Endothelial cell of umbilical vein (primary cell): ENCODE results near the gene PRR36. TPM values are rescaled to one million over a fixed set of nuclear protein-coding genes. Genes with fewer than 3 reads are reported as not detected.

ENCODE experiments used
- BruUV-seq: library from RNA; stranded (reverse); fragments of 400-500 nt; replicated peaks from 2 replicates; lab custom pipeline; 2021; lab: Mats Ljungman, UMichigan
- CTCF ChIA-PET: fragments of 300-600, 350-600 bp; sonication (Branson Sonifier 250); formaldehyde crosslinking; loops from one replicate; lab custom pipeline; 2021; ENCODE audit warnings: antibody characterized with exemption, inconsistent platforms; lab: Charles Lee
- POLR2A ChIA-PET: fragments of 300-600, 350-600 bp; sonication (Branson Sonifier 250); formaldehyde crosslinking; loops from one replicate; lab custom pipeline; 2021; ENCODE audit warnings: antibody characterized with exemption, inconsistent platforms; lab: Charles Lee
- DNase-seq: peaks from one replicate; pipeline ENCODE4 v3.0.0-alpha.2; 2011; ENCODE audit warnings: low read depth, low spot score
- FAIRE-seq: peaks from 2 replicates; lab custom pipeline; 2011; peaks lifted over from hg19 to GRCh38; lab: Jason Lieb, UNC
- H2AFZ ChIP-seq: 2 replicates; pipeline ENCODE4 v1.6.0; 2012; ENCODE audit warnings: low read depth, low read length, control low read depth, inconsistent platforms
- H3K27ac ChIP-seq: 2 replicates; pipeline ENCODE4 v1.5.1; 2011; ENCODE audit warnings: low read depth, mild to moderate bottlenecking, control low read depth, low read length, moderate library complexity; ENCODE audit not compliant: insufficient read depth
- H3K27me3 ChIP-seq, 2 experiments: 2 replicates each; pipeline versions ENCODE4 v1.6.0 to v1.6.1; 2011; ENCODE audit warnings: low read length in 2 of 2, mixed read lengths in 1 of 2; ENCODE audit not compliant: control insufficient read depth in 2 of 2, insufficient read depth in 2 of 2
- H3K36me3 ChIP-seq, 2 experiments: 2 replicates in 1 of 2; 3 replicates in 1 of 2; pipeline ENCODE4 v1.5.1; 2011; ENCODE audit warnings: low read length in 2 of 2, mild to moderate bottlenecking in 1 of 2, moderate library complexity in 1 of 2; ENCODE audit not compliant: control insufficient read depth in 2 of 2, insufficient read depth in 2 of 2; ENCODE audit errors: extremely low read depth in 1 of 2
- H3K4me1 ChIP-seq: 3 replicates; pipeline ENCODE4 v1.5.1; 2011; ENCODE audit warnings: mild to moderate bottlenecking, low read length; ENCODE audit not compliant: control insufficient read depth, insufficient read depth; ENCODE audit errors: extremely low read depth
- H3K4me2 ChIP-seq: 2 replicates; pipeline ENCODE4 v1.6.1; 2011; ENCODE audit warnings: low read length, control low read depth, mixed read lengths; ENCODE audit not compliant: insufficient read depth
- H3K4me3 ChIP-seq, 3 experiments: fragments of 200-600 bp in 1 of 3; sonication (generic), shearing (Covaris generic) in 1 of 3; replicated peaks in 1 of 3; 2 replicates each; pipeline ENCODE4 v1.5.1; 2011 to 2016; ENCODE audit warnings: control low read depth in 3 of 3, low read length in 3 of 3, mild to moderate bottlenecking in 2 of 3, inconsistent platforms in 1 of 3, low read depth in 1 of 3, moderate library complexity in 1 of 3; ENCODE audit not compliant: insufficient read depth in 1 of 3
- H3K79me2 ChIP-seq: 2 replicates; pipeline ENCODE4 v1.6.0; 2012; ENCODE audit warnings: low read length, inconsistent platforms; ENCODE audit not compliant: control insufficient read depth, insufficient read depth
- H3K9ac ChIP-seq: replicated peaks from 2 replicates; pipeline ENCODE3; 2011; ENCODE audit warnings: low read length, control low read depth; ENCODE audit not compliant: insufficient read depth; ENCODE audit errors: extremely low read depth
- H3K9me1 ChIP-seq: replicated peaks from 3 replicates; pipeline ENCODE4 v1.6.0; 2011; ENCODE audit warnings: mild to moderate bottlenecking, low read length; ENCODE audit not compliant: control insufficient read depth, insufficient read depth; ENCODE audit errors: extremely low read depth
- H3K9me3 ChIP-seq: replicated peaks from 2 replicates; pipeline ENCODE4 v1.5.1; 2012; ENCODE audit warnings: low read length, inconsistent platforms; ENCODE audit not compliant: control insufficient read depth, insufficient read depth
- H4K20me1 ChIP-seq: replicated peaks from 2 replicates; pipeline ENCODE3; 2011; ENCODE audit warnings: mild to moderate bottlenecking, low read length; ENCODE audit not compliant: control insufficient read depth, insufficient read depth; ENCODE audit errors: extremely low read depth
- EZH2 ChIP-seq: IDR thresholded peaks from 2 replicates; pipeline ENCODE4 v1.6.1; 2012; ENCODE audit warnings: borderline replicate concordance, low read depth, mild to moderate bottlenecking, moderate library complexity, low read length, inconsistent platforms; ENCODE audit not compliant: severe bottlenecking
- FOS ChIP-seq: IDR thresholded peaks from 2 replicates; pipeline ENCODE4 v1.6.1; 2011; ENCODE audit warnings: mild to moderate bottlenecking, low read length, moderate library complexity, borderline replicate concordance; ENCODE audit not compliant: insufficient read depth
- GATA2 ChIP-seq: IDR thresholded peaks from 2 replicates; pipeline ENCODE4 v1.7.0; 2011; ENCODE audit warnings: low read depth, mild to moderate bottlenecking, moderate library complexity, mixed read lengths, low read length; ENCODE audit not compliant: insufficient read length, insufficient read depth
- JUN ChIP-seq: IDR thresholded peaks from 2 replicates; pipeline ENCODE4 v1.6.1; 2011; ENCODE audit warnings: borderline replicate concordance, low read depth; ENCODE audit not compliant: insufficient read length, insufficient read depth
- MYC ChIP-seq: IDR thresholded peaks from one replicate; pipeline ENCODE4 v1.6.1; 2011; ENCODE audit warnings: mild to moderate bottlenecking, low read depth, low read length
- POLR2A ChIP-seq: IDR thresholded peaks from 2 replicates; pipeline ENCODE4 v1.6.1; 2012; ENCODE audit warnings: low read depth, mild to moderate bottlenecking, control low read depth, low read length
- POLR2AphosphoS5 ChIP-seq: IDR thresholded peaks from 2 replicates; pipeline ENCODE4 v1.6.1; 2012; ENCODE audit warnings: low read depth, mild to moderate bottlenecking, control low read depth, low read length, moderate library complexity; ENCODE audit not compliant: insufficient read depth
- dilution Hi-C: fragments of 300-500 bp; cut with MboI; formaldehyde crosslinking; loops from one replicate; pipeline ENCODE4 v1.15.0; 2019; ENCODE audit warnings: low sequenced_read_pairs; ENCODE audit not compliant: extremely low pct_ligation_motif_present
- intact Hi-C: fragments of 100-400 bp; cut with micrococcal nuclease; formaldehyde crosslinking; loops from one replicate; pipeline ENCODE4 v1.10.0; 2022
- polyA plus RNA-seq, 4 experiments: library from polyadenylated mRNA; depleted of rRNA in 3 of 4; stranded (reverse) in 3 of 4; unstranded in 1 of 4; fragments of >200 nt; gene quantifications; 2 replicates each; pipeline versions ENCODE4 v1.2.1 to v1.2.3, GENCODE V29; 2011 to 2012; ENCODE audit warnings: missing spikeins in 1 of 4
- total RNA-seq: library from RNA; stranded (reverse); gene quantifications from 2 replicates; pipeline ENCODE4 v1.2.3, GENCODE V29; 2021
- TF ChIP-seq, protein P1 (sequence below): IDR thresholded peaks from 2 replicates; pipeline ENCODE4 v1.6.1; 2011; ENCODE audit not compliant: insufficient read depth, insufficient read length
- TF ChIP-seq, protein P2 (sequence below), 2 donors: IDR thresholded peaks; 1 replicate in 1 of 2; 2 replicates in 1 of 2; pipeline ENCODE4 v1.5.1; 2011; ENCODE audit warnings: low read length in 2 of 2, mild to moderate bottlenecking in 2 of 2, moderate library complexity in 2 of 2, control low read depth in 1 of 2, inconsistent platforms in 1 of 2, low read depth in 1 of 2; ENCODE audit not compliant: insufficient read depth in 1 of 2; ENCODE audit errors: extremely low read depth in 1 of 2

Gene PRR36
- total and polyA plus RNA-seq, 2 donors (not counting 3 experiments of a cell fraction or from before 2014, with no cell fraction given): not detected

DNA sequence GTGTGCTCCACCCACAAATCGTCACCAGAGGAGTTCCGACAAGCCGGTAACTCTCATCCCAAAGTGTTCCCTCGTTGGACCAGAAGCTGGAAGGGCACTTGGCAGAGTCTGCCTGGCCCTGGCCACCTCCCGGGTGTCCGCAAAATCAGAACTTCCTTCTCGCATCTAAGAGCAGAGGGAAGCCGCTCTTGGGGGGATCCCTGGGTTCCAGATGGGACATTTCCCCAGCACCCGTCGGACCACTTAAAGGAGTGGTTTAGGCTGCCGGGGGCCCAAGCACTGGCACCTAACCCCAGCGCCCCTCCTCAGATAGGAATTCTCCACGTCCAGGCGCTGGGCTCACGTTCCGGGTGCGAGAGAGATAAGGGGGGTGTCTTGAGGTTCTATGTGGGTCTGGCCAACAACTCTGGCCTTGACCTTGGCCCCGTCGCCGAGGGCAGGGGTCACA lies 28.6 kb upstream of the PRR36 start:
- BruUV-seq: TSS peak; percentile 93
- H3K27me3 ChIP-seq: no peaks in the 10 kb centered on the region
- H2AFZ ChIP-seq: peak overlapping the region; percentile 62
- H3K4me2 ChIP-seq: peak overlapping the region; percentile 52
- peak overlapping the region; percentile 52 for H3K9ac ChIP-seq
- ChIA-PET CTCF (interaction anchor here (0.6 to 2.2 kb wide), 14 partner anchors 13 to 334 kb away, joined by 3 to 17 read pairs (median 3); partner anchors contain the start of genes SNAPC2, TIMM44 and TRAPPC5), POLR2A (interaction anchor here (0.9 to 1.0 kb wide), 2 partner anchors 9 to 18 kb away, joined by 3 to 13 read pairs; partner anchors contain the start of gene SNAPC2)
- peaks cover 28% of the 10 kb centered on the region for H3K79me2 ChIP-seq
- TF ChIP-seq EZH2: no peak
- TF ChIP-seq, protein P1, sequence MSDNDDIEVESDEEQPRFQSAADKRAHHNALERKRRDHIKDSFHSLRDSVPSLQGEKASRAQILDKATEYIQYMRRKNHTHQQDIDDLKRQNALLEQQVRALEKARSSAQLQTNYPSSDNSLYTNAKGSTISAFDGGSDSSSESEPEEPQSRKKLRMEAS: no peak
- TF ChIP-seq POLR2AphosphoS5: no peak
- TF ChIP-seq GATA2: no peak
- TF ChIP-seq FOS: no peak
- no peak for TF ChIP-seq POLR2A
- TF ChIP-seq, protein P2, sequence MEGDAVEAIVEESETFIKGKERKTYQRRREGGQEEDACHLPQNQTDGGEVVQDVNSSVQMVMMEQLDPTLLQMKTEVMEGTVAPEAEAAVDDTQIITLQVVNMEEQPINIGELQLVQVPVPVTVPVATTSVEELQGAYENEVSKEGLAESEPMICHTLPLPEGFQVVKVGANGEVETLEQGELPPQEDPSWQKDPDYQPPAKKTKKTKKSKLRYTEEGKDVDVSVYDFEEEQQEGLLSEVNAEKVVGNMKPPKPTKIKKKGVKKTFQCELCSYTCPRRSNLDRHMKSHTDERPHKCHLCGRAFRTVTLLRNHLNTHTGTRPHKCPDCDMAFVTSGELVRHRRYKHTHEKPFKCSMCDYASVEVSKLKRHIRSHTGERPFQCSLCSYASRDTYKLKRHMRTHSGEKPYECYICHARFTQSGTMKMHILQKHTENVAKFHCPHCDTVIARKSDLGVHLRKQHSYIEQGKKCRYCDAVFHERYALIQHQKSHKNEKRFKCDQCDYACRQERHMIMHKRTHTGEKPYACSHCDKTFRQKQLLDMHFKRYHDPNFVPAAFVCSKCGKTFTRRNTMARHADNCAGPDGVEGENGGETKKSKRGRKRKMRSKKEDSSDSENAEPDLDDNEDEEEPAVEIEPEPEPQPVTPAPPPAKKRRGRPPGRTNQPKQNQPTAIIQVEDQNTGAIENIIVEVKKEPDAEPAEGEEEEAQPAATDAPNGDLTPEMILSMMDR (IDR thresholded peaks at IDR 0.05; ENCODE audit: extremely low read depth in 1 of 2, insufficient read depth in 1 of 2, low read depth in 1 of 2, low read length in 2 of 2): no peak
- TF ChIP-seq MYC: no peak
- no peak for TF ChIP-seq JUN
- no peaks in the 10 kb centered on the region for H3K9me3 ChIP-seq
- H3K4me3 ChIP-seq: peak overlapping the region; percentile 6 to 48 (median 36)
- peaks cover 16% of the 10 kb centered on the region for H3K4me1 ChIP-seq
- dilution Hi-C loops (no loop called here), intact Hi-C loops (loop anchor here (1.0 kb wide), 4 partner anchors 15 to 50 kb away; partner anchors contain the start of genes LRRC8E and SNAPC2)
- H3K36me3 ChIP-seq: no peaks in the 10 kb centered on the region
- H4K20me1 ChIP-seq: no peaks in the 10 kb centered on the region
- peak overlapping the region; percentile 16 for H3K27ac ChIP-seq
- no peaks in the 10 kb centered on the region for H3K9me1 ChIP-seq
- FAIRE-seq: no peak
- no peak for DNase-seq
